HepG2 (cell line): ENCODE measurements around the gene MAMSTR. TPM values are rescaled to one million over a fixed set of nuclear protein-coding genes. Genes with fewer than 3 reads are reported as not detected.

Experiments
- ARNT ChIP-seq: fragments of 450-650 bp; IDR thresholded peaks from 2 replicates; pipeline ENCODE4 v1.6.1; 2017
- BCL6 ChIP-seq: IDR thresholded peaks from 2 replicates; pipeline ENCODE4 v1.6.1; 2016; ENCODE audit warnings: missing genetic modification reagents, missing compliant biosample characterization
- CCDC6 ChIP-seq: sonication (generic); formaldehyde crosslinking; IDR thresholded peaks from 2 replicates; pipeline ENCODE4 v1.8.1; 2022; ENCODE audit warnings: mild to moderate bottlenecking, missing genetic modification reagents, moderate library complexity
- ETV5 ChIP-seq: IDR thresholded peaks from 2 replicates; pipeline ENCODE4 v1.6.1; 2018; ENCODE audit warnings: missing biosample characterization, missing genetic modification reagents, inconsistent platforms, borderline replicate concordance
- EZH2 ChIP-seq: conservative IDR thresholded peaks from 2 replicates; pipeline ENCODE4 v1.6.1; 2012; ENCODE audit warnings: mild to moderate bottlenecking, low read depth, low read length, moderate library complexity
- KLF6 ChIP-seq: IDR thresholded peaks from 2 replicates; pipeline ENCODE4 v1.8.0; 2016; ENCODE audit warnings: missing biosample characterization, missing genetic modification reagents
- KMT2B ChIP-seq: IDR thresholded peaks from 2 replicates; pipeline ENCODE4 v1.6.1; 2016; ENCODE audit warnings: missing genetic modification reagents, missing compliant biosample characterization
- NBN ChIP-seq: fragments of 450-650 bp; conservative IDR thresholded peaks from 2 replicates; pipeline ENCODE4 v1.6.1; 2017
- RFX3 ChIP-seq: IDR thresholded peaks from 2 replicates; pipeline ENCODE4 v1.6.1; 2016; ENCODE audit warnings: missing biosample characterization, missing genetic modification reagents
- SKI ChIP-seq: fragments of 450-650 bp; IDR thresholded peaks from one replicate; pipeline ENCODE4 v1.6.1; 2018; ENCODE audit warnings: mild to moderate bottlenecking; ENCODE audit not compliant: partially characterized antibody
- SPEN ChIP-seq: sonication (generic); formaldehyde crosslinking; IDR thresholded peaks from 2 replicates; pipeline ENCODE4 v1.5.1; 2020; ENCODE audit warnings: low read depth, mild to moderate bottlenecking, missing genetic modification reagents
- ZFY ChIP-seq: sonication (generic); formaldehyde crosslinking; IDR thresholded peaks from 2 replicates; pipeline ENCODE4 v1.4.0; 2020; ENCODE audit warnings: missing genetic modification reagents
- ZNF468 ChIP-seq: sonication (generic); formaldehyde crosslinking; IDR thresholded peaks from 2 replicates; pipeline ENCODE4 v1.8.0; 2022; ENCODE audit warnings: mild to moderate bottlenecking, moderate library complexity, missing genetic modification reagents
- ZNF564 ChIP-seq: sonication (generic); formaldehyde crosslinking; IDR thresholded peaks from 2 replicates; pipeline ENCODE4 v1.8.1; 2023; ENCODE audit warnings: mild to moderate bottlenecking, missing genetic modification reagents
- ZNF644 ChIP-seq: IDR thresholded peaks from 2 replicates; pipeline ENCODE4 v1.6.1; 2016; ENCODE audit warnings: low read depth
- ZNF761 ChIP-seq: sonication (generic); formaldehyde crosslinking; conservative IDR thresholded peaks from 2 replicates; pipeline ENCODE4 v1.4.0; 2020; ENCODE audit warnings: mild to moderate bottlenecking, missing genetic modification reagents
- ZNF816 ChIP-seq: sonication (generic); formaldehyde crosslinking; IDR thresholded peaks from 2 replicates; pipeline ENCODE4 v1.8.0; 2022; ENCODE audit warnings: missing genetic modification reagents, mild to moderate bottlenecking, borderline replicate concordance
- ZSCAN25 ChIP-seq: sonication (generic); formaldehyde crosslinking; IDR thresholded peaks from 2 replicates; pipeline ENCODE4 v1.8.0; 2022; ENCODE audit warnings: mild to moderate bottlenecking, missing genetic modification reagents
- polyA plus RNA-seq, 8 experiments: library from polyadenylated mRNA; depleted of rRNA in 3 of 8; stranded (reverse) in 7 of 8; unstranded in 1 of 8; fragments of >200 nt; fragmentation: Illumina TruSeq in 4 of 8; extraction: Trizol in 4 of 8; gene quantifications; 2 replicates each; pipeline versions ENCODE4 v1.2.1 to v1.2.3, GENCODE V29; 2011 to 2016; ENCODE audit warnings: low read depth in 4 of 8, missing spikeins in 1 of 8, mixed read lengths in 1 of 8; ENCODE audit not compliant: insufficient read depth in 1 of 8
- total RNA-seq, 5 experiments: library from RNA; depleted of rRNA; stranded (reverse); fragments of >200 nt; fragmentation: Illumina TruSeq; extraction: Trizol; gene quantifications; 2 replicates each; pipeline ENCODE4 v1.2.3, GENCODE V29; 2016; ENCODE audit warnings: low read depth in 1 of 5
- TF ChIP-seq, protein P1 (sequence below): sonication (generic); formaldehyde crosslinking; IDR thresholded peaks from 2 replicates; pipeline ENCODE4 v1.4.0; 2020; ENCODE audit warnings: mild to moderate bottlenecking, missing genetic modification reagents
- TF ChIP-seq, protein P2 (sequence below): sonication (generic); formaldehyde crosslinking; IDR thresholded peaks from 2 replicates; pipeline ENCODE4 v1.4.0; 2020; ENCODE audit warnings: missing genetic modification reagents
- TF ChIP-seq, protein P3 (sequence below): sonication (generic); formaldehyde crosslinking; IDR thresholded peaks from 2 replicates; pipeline ENCODE4 v1.4.0; 2020; ENCODE audit warnings: missing genetic modification reagents
- TF ChIP-seq, protein P4 (sequence below): sonication (generic); formaldehyde crosslinking; IDR thresholded peaks from 2 replicates; pipeline ENCODE4 v1.4.0; 2020; ENCODE audit warnings: low read depth, mild to moderate bottlenecking, missing genetic modification reagents

Gene MAMSTR
- total and polyA plus RNA-seq, 2 of the 13 experiments (the other 11 are each of a cell fraction or from before 2014, with no cell fraction given) = 2.2 to 2.4 TPM

DNA sequence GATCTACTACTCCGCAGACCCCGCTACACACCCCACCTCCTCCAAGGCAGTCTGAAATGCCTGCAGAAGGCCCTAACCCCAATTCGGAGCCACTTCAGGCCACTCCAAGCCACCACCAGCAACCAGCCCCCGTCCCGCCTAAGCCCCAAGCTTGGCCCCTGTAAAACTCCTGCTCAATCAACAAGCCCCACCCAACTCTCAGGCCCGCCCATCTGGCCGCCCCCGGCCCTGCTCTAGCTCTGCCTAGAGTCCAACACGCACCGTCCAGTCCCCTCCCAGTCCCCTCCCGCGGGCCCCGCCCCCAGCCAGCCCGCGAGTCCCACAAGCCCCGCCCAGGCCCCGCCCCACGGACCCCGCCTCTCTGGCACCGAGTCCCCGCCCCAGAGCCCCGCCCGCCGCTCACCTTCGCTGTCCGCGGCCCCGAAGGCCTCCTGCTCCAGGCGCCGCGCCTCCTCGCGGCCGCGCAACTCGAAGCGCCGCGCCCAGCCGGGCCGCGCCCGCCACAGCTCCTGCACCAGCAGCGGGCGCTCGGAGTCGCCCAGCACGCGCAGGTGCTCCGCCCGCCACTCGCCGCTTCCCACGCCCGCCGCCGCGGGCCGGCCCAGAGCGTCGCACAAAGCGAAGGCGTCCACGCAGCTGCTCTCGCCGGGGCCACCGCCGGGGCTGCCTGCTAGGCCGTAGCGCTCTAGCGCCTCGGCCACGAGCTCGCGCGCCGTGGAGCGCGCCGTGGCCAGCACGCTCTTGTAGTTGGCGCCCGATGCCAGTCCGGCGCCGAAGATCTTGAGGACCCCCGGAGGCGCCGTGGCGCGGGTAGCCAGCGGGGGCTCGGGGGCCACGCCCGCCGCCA, 19.3 kb upstream of the MAMSTR start (continued):
- TF ChIP-seq ZNF564 (CRISPR knock-in tag) (peak; percentile 85; the same call in 1 of the 2 replicates), ZSCAN25 (CRISPR knock-in tag) (peak; percentile 68), ZNF816 (no peak), SKI (no peak), BCL6 (CRISPR knock-in tag) (no peak), RFX3 (CRISPR knock-in tag) (no peak), KLF6 (CRISPR knock-in tag) (no peak; the same call in 1 of the 2 replicates), ZNF761 (peak; percentile 52; the same call in 1 of the 2 replicates), EZH2 (no peak), ARNT (no peak), ETV5 (CRISPR knock-in tag) (no peak), CCDC6 (peak; percentile 86), NBN (no peak), KMT2B (CRISPR knock-in tag) (no peak), SPEN (0 out of 2 replicates have a peak, but pooled peaks have one; percentile 42), ZNF644 (CRISPR knock-in tag) (no peak), ZNF468 (CRISPR knock-in tag) (no peak), ZFY (peak; percentile 76)
- TF ChIP-seq, protein P1, sequence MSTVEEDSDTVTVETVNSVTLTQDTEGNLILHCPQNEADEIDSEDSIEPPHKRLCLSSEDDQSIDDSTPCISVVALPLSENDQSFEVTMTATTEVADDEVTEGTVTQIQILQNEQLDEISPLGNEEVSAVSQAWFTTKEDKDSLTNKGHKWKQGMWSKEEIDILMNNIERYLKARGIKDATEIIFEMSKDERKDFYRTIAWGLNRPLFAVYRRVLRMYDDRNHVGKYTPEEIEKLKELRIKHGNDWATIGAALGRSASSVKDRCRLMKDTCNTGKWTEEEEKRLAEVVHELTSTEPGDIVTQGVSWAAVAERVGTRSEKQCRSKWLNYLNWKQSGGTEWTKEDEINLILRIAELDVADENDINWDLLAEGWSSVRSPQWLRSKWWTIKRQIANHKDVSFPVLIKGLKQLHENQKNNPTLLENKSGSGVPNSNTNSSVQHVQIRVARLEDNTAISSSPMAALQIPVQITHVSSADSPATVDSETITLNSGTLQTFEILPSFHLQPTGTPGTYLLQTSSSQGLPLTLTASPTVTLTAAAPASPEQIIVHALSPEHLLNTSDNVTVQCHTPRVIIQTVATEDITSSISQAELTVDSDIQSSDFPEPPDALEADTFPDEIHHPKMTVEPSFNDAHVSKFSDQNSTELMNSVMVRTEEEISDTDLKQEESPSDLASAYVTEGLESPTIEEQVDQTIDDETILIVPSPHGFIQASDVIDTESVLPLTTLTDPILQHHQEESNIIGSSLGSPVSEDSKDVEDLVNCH (CRISPR knock-in tag) = no peak
- TF ChIP-seq, protein P2, sequence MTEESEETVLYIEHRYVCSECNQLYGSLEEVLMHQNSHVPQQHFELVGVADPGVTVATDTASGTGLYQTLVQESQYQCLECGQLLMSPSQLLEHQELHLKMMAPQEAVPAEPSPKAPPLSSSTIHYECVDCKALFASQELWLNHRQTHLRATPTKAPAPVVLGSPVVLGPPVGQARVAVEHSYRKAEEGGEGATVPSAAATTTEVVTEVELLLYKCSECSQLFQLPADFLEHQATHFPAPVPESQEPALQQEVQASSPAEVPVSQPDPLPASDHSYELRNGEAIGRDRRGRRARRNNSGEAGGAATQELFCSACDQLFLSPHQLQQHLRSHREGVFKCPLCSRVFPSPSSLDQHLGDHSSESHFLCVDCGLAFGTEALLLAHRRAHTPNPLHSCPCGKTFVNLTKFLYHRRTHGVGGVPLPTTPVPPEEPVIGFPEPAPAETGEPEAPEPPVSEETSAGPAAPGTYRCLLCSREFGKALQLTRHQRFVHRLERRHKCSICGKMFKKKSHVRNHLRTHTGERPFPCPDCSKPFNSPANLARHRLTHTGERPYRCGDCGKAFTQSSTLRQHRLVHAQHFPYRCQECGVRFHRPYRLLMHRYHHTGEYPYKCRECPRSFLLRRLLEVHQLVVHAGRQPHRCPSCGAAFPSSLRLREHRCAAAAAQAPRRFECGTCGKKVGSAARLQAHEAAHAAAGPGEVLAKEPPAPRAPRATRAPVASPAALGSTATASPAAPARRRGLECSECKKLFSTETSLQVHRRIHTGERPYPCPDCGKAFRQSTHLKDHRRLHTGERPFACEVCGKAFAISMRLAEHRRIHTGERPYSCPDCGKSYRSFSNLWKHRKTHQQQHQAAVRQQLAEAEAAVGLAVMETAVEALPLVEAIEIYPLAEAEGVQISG = peak; percentile 81
- TF ChIP-seq, protein P3, sequence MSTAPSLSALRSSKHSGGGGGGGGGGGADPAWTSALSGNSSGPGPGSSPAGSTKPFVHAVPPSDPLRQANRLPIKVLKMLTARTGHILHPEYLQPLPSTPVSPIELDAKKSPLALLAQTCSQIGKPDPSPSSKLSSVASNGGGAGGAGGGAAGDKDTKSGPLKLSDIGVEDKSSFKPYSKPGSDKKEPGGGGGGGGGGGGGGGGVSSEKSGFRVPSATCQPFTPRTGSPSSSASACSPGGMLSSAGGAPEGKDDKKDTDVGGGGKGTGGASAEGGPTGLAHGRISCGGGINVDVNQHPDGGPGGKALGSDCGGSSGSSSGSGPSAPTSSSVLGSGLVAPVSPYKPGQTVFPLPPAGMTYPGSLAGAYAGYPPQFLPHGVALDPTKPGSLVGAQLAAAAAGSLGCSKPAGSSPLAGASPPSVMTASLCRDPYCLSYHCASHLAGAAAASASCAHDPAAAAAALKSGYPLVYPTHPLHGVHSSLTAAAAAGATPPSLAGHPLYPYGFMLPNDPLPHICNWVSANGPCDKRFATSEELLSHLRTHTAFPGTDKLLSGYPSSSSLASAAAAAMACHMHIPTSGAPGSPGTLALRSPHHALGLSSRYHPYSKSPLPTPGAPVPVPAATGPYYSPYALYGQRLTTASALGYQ (CRISPR knock-in tag) = peak; percentile 33; the same call in 1 of the 2 replicates
- TF ChIP-seq, protein P4, sequence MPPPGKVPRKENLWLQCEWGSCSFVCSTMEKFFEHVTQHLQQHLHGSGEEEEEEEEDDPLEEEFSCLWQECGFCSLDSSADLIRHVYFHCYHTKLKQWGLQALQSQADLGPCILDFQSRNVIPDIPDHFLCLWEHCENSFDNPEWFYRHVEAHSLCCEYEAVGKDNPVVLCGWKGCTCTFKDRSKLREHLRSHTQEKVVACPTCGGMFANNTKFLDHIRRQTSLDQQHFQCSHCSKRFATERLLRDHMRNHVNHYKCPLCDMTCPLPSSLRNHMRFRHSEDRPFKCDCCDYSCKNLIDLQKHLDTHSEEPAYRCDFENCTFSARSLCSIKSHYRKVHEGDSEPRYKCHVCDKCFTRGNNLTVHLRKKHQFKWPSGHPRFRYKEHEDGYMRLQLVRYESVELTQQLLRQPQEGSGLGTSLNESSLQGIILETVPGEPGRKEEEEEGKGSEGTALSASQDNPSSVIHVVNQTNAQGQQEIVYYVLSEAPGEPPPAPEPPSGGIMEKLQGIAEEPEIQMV (CRISPR knock-in tag) = 0 out of 2 replicates have a peak, but pooled peaks have one; percentile 28
